Astrocyte (in vitro differentiated cells and primary cell): ENCODE data around the gene PPP3R1.

Source experiments
- EZH2 ChIP-seq: IDR thresholded peaks from 2 replicates; pipeline ENCODE4 v1.6.1; 2012; ENCODE audit warnings: mild to moderate bottlenecking, low read length, inconsistent platforms; ENCODE audit not compliant: insufficient read depth
- TF ChIP-seq, protein P1 (sequence below): IDR thresholded peaks from 2 replicates; pipeline ENCODE4 v1.5.1; 2011; ENCODE audit warnings: low read depth, mild to moderate bottlenecking, inconsistent platforms, low read length, moderate library complexity; ENCODE audit not compliant: insufficient read depth

DNA sequence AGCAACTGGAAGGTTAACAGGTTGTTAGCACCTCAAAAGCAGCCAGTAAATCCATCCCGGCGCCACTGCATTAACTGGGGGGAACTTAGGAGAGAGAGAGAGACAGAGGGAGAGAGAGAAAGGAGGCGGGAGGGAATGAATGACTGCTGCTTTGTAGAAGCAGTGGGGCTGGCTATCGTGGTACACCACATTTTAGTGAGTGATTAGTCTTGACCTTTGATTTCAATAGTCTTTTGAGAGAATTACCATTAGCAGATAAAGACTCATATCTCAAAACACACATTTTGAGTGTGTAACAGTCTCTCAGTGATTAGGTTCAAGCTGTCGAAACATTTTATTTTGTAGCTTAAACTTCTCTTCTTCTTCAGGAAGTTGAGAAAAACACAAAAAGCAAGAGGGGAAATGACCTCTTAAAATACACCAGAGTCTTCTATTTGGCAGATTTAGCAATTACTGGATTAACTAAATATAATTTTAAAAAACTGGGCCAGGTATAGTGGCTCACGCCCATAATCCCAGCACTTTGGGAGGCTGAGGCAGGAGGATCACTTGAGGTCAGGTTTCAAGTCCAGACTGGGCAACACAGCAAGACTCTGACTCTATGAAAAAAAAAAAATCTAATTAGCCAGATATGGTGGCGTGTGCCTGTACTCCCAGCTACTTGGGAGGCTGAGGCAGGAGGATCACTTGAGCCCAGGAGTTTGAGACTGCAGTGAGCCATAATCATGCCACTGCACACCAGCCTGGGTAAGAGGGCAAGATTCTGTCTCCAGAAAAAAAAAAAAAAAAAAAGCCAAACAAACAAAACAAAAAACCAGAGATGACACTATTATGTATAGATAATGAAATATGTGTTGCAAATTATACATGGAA is 116.6 kb downstream of the PPP3R1 start:
- TF ChIP-seq, protein P1, sequence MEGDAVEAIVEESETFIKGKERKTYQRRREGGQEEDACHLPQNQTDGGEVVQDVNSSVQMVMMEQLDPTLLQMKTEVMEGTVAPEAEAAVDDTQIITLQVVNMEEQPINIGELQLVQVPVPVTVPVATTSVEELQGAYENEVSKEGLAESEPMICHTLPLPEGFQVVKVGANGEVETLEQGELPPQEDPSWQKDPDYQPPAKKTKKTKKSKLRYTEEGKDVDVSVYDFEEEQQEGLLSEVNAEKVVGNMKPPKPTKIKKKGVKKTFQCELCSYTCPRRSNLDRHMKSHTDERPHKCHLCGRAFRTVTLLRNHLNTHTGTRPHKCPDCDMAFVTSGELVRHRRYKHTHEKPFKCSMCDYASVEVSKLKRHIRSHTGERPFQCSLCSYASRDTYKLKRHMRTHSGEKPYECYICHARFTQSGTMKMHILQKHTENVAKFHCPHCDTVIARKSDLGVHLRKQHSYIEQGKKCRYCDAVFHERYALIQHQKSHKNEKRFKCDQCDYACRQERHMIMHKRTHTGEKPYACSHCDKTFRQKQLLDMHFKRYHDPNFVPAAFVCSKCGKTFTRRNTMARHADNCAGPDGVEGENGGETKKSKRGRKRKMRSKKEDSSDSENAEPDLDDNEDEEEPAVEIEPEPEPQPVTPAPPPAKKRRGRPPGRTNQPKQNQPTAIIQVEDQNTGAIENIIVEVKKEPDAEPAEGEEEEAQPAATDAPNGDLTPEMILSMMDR, result no peak
- no peak for TF ChIP-seq EZH2
